ENCODE results near the gene CD276.
"Not testable (repeated sequence)": the region's sequence is repeated elsewhere in the genome, so short reads cannot be mapped to it uniquely, and the experiment has no call there.

Gene CD276

DNA sequence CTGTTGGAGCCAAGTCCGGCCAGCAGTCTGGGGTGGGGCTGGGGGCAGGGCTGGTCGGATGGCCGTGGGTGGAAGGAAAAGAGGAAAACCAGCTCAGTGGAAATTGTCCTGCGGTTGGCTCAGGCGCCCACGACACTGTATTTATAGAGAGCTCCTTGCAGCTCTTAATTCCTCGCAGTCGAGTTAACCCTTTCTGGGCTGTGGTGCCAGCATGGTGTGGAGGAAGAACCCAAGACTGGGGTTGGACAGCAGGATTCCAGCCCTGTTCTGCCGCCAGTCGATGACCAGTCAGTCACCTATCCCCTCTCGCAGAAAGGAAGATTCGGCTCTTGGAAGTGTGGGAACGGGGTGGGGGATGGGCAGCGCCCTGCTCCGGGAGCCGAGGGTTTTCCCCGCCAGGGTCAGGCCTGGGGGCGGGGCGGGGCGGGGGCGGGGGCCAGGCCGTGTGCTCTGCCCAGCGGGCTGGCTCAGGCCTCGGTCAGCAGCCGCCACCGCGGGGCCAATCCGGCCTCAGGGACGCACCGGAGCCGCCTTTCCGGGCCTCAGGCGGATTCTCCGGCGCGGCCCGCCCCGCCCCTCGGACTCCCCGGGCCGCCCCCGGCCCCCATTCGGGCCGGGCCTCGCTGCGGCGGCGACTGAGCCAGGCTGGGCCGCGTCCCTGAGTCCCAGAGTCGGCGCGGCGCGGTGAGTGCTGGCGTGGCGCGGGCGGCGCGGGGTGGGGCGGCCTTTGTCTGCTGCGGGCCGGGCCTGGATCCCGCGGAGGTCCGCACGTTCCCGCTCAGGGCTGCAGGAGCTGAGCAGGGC lies at the start of gene CD276:
CD276 (plus strand) TSS at position 607 of the 804 bp plus-strand sequence. CDS start 15,257 bp downstream, outside the sequence.
- DNase-seq (ENCODE audit: low read depth in 2 of 2, low spot score in 1 of 2): no peak

DNA sequence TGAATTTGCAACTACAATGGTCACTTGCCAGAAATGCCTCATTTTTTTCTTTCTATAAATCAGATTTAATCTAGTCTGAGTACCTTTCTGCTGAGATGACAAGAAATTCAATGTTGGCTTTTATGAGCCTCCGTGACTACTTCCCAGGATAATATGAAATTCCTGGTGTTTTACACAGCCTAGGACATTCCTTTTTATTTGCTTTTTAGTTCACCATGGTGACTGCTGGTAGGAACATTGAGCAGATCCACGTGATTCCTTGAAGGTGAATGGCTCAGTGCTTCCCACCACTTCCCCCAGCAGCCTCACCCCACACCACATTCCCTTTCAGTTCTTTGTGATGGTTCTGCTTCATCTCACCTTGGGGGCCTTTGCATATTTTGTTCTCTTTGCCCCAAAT lies 46.7 kb upstream of the CD276 start:
- DNase-seq (ENCODE audit: low read depth in 2 of 2, low spot score in 1 of 2): no peak

DNA sequence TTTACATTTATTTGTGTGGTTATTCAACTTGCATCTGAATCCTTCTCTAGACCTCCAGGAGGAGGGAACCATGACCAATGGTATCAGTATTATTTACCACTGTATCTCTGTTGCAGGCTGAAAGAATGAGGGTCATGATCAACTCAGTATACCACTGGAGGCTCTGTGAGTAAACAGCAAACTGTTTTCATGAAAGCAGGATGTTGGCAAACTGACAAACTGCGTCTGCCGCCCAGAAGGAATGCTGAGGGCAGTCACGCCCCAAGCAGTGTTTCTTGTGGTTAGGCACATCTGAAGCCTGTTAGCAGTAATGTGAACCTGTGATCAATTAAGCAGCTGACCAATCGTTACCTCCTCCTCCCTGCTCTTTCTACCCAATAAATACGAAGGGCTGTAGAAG lies 44.7 kb upstream of the CD276 start:
- not testable (repeated sequence) for DNase-seq (ENCODE audit: low read depth in 2 of 2, low spot score in 1 of 2)

DNA sequence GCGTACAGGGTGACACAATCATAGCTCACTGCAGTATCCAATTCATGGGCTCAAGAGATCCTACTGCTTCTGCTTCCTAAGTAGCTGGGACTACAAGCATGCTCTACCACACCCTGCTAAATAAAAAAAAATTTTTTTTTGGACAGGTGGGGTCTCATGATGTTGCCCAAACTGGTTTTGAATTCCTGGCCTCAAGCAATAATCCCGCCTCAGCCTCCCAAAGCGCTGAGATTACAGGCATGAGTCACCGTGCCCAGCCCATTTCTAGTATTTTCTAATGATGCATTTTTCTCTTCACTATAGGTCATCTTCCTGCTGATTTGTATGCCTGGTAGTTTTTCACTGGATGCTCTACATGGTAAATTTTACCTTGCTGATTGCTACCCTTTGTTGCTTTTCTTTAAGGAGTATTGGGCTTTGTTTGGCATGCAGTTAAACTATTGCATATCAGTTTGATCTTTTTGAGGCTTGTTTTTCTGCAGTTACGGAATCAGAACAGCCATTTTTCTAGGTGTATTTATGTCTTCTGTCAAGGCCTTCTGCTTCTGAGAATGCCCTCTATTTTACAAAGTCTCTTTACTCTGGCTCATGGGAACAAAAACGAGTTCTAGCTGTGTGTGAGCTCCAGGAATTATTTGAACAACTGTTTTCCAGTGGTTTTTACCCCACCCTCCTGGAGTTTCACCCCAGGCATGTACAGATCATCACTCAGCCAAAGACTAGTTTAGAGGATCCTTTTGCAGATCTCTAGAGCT lies 36.7 kb upstream of the CD276 start:
- no peak for DNase-seq (ENCODE audit: low read depth in 2 of 2, low spot score in 1 of 2)

DNA sequence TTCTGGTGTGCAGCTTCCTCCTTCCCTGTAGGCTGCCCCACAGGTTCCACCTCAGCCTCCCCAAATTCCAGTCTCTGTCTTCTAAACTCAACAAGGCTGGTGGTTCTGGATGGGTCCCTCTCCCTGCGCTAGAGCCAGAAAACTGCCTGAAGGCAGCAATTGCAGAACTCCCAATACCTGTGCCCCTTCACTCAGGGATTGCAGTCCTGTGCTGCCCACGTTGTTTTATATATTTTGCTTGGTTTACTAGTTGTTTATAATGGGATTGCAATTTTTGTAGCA lies 36.2 kb upstream of the CD276 start:
- DNase-seq (ENCODE audit: low read depth in 2 of 2, low spot score in 1 of 2): no peak

DNA sequence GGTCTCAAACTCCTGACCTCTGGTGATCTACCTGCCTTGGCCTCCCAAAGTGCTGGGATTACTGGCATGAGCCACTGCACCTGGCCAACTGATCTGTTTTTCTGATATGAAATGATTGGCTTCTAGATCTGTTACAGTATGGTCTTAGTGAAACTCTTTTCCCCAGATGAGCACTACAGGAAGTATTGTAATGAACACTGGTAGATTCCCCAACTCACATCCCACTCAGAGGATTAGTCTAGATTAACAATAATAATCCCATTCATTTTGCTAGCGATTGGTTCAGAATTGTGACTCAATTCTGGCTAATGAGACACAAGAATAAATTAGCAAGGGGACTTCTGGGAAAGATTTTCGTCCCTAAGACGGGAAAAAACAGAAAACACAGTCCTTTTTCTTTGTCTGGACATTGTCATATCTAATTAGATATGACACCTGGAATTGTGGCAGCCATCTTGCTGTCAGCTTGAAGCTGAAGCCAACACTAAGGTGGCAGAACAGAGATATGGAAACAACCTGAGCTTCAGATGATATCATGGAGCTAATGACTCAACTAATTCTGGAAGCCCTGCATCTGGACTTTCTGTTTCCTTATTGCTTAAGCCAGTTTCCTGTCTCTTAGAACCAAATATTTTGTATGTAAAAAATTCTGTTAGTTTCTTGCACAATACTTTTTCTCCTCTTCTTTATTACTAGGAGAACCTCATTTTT lies 33.6 kb upstream of the CD276 start:
- no peak for DNase-seq (ENCODE audit: low read depth in 2 of 2, low spot score in 1 of 2)

DNA sequence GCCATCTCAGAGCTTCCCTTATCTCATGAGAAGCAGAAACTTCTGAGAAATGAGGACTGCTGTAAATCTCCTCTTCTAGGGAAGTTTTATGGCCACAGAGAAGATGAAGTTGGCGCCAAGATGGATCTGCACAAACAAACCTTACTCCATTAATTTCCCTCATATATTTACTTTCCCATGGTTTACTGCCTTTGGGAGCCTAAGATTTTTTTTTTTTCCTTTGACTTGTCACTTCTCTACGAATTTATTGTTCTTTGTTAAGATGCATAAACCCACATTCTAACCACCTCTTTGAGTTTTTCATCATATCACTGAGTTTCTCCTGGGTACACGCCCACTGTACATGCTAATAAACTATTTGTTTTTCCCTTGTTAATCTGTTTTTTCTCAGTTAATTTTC lies 29.5 kb upstream of the CD276 start:
- DNase-seq (ENCODE audit: low read depth in 2 of 2, low spot score in 1 of 2): no peak

DNA sequence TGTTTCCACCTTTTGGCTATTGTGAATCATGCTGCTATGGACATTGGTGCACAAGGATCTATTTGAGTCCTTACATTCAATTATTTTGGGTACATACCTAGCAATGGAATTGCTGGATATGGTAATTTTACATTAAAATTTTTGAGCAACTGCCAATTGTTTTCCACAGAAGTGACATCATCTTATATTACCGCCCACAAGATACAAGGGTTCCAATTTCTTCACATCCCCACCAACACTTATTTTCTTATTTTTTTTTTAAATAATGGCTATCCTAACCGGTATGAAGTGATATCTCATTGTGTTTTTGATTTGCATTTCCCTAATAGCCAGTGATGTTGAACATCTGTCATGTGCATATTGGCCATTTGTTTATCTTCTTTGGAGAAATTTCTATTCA lies 28.5 kb upstream of the CD276 start:
- DNase-seq (ENCODE audit: low read depth in 2 of 2, low spot score in 1 of 2): no peak

DNA sequence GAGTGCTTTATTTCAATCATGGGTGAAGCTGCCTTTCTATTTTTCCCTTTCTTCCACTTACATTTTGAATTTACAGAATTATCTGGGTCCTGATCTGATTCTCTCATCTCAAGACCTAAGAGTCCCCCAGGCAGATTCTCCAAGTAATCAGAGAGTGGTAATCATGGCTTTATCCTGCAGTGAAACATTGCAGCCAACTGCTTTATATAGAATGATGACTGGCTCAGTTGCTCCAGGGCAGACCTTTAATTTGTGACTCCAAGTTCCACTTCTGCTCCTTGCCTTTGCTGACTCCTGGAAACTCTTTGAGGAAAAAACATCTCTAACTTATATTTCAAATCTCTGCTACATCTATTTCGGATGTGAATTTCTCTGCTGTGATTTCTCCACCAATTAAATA lies 25.5 kb upstream of the CD276 start:
- DNase-seq (ENCODE audit: low read depth in 2 of 2, low spot score in 1 of 2): no peak

DNA sequence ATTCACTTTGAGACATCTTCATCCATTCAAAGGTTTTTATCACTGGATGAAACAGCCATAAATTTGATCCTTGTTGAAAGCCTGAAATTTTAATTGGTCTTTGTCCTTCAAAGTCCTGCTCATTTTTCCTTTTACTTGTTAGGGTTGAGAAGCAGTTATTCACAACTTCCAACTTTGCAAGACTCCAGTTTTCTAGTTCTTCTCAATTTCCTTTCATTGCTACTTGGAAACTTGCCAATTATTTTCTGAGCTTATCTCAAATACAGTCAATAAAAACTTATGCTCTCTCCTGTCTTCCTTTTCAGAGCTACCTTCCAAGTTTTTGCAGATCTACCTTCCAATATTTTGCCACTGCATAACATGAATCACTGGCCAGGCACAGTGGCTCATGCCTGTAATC lies 23.7 kb upstream of the CD276 start:
- no peak for DNase-seq (ENCODE audit: low read depth in 2 of 2, low spot score in 1 of 2)

DNA sequence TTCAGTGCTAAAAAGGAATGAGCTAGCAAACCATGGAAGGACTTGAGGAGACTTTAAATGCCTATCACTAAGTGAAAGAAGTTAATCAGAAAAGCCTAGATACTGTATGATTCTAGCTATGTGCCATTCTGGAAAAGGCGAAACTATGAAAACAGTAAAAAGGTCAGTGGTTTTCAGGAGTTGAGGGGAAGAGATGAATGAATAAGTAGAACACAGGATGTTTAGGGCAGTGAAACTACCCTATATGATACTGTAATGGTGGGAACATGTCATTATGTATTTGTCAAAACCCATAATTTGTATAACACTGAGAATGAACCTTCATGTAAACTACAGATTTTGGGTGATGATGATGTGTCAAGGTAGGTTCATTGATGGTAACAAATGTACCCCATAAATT lies 9.6 kb upstream of the CD276 start:
- DNase-seq (ENCODE audit: low read depth in 2 of 2, low spot score in 1 of 2): no peak

DNA sequence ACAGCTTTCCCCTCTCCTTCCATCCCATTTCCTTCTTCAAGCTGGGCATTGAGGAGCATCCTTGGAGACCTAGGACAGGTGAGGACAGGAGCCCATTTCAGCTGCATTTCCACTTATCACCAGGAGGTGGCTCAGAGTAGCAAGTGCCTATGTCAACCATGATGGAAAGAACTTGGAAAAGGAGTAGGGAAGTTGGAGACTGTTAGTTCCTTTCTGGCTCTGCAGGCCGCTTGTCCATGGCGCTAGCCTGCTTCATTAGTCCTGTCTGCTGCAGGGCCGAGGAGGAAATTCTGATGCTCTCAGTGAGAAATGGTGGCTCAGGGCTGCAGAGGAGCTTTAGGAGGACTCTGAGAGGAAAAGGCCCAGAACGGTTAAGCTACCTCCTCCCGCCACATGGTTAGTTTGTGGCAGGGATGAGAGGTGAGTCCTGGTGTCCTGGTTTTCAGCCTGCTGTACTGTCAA lies 7.0 kb upstream of the CD276 start:
- peak in 1 of 2 donors; percentile 27 for DNase-seq (ENCODE audit: low read depth in 2 of 2, low spot score in 1 of 2)

DNA sequence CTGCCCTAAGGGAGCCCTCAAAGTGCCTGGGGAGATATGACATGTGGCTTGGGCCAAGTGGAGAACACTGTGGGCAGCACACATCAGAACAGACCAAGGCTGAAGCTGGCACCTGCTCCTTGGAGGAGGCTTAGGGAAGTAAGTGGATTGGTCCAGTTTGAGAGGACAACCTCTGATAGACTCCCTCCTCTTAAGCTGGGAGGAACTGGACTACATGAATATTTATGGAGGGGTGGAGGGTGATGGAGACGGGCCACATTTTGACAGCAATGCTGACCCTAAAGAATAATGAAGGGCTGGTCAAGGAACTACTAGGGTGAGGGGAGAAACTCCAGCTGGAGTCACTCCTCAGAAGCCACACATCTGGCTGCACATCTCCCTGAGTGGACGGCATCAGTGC lies 6.5 kb upstream of the CD276 start:
- DNase-seq (ENCODE audit: low read depth in 2 of 2, low spot score in 1 of 2): no peak

DNA sequence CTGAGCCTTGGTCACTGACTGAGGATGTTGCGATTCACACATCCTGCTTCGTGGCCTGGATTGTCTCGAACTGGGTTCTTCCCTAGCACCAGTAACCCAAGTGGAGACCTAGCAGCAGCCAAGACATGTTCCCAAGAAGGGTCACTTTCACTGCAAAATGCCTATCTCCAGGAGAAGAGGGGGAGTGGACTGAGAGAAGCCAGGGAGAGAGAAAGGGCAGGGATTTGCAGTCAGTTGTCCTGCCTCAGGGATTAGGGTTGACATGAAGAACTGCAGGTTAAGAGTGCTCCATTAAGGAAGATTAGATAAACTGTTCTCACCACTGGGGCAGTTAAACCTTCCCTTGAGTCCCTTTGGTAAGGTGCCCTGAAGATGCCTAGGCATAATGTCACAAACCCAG lies 5.7 kb upstream of the CD276 start:
- DNase-seq (ENCODE audit: low read depth in 2 of 2, low spot score in 1 of 2): no peak

DNA sequence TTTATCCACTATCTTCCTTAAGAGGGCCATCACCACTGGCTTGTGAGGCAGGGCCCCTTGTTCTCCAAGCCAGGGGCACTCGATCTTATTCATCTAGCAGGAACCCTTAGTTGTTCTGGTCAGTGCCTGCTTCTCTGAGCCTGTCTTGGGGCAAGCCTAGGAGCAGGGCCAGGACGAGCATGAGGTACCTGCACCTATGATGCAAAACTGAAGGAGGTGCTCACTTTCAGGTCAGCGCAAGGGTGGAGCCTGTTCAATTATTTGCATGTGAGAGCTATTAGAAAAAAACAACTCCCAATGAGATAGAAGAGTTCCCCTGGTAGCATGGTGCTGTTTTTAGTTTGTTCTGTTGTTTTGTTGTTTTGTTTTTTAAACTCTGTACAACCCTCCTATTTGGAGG lies 5.0 kb upstream of the CD276 start:
- DNase-seq (ENCODE audit: low read depth in 2 of 2, low spot score in 1 of 2): no peak

DNA sequence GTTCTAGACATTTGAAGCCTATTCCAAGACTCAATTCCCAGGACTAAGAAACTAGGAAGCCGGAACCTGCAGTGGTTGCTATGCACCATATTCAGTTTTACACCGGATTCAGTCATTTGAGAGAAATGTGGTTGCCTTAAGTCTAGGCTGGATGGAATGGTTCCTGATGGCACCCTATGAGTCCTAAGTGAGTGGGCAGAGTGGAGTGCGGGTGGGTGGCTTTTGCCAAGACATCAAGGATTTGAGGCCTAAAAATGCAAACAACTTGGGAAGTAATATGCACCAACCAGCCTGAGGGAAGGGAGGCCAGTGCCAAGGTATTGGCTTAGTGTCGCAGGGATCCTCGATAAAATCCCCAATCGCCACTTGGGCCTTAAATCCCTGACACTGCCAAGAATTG lies 4.2 kb upstream of the CD276 start:
- no peak for DNase-seq (ENCODE audit: low read depth in 2 of 2, low spot score in 1 of 2)

DNA sequence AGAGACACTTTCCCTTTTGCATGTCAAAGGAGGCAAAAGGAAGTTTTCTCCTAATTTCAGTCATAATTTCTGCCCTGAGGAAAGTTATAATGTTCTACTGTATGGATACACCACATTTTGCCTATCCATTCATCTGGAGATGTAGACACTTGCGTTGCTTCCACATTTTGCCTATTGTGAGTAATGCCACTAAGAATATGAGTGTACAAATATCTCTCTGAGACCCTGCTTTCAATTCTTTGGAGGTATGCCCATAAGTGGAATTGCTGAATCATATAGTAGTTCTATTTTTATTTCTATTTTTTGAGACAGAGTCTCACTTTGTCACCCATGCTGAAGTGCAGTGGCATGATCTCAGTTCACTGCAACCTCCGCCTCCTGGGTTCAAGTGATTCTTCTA lies 3.6 kb upstream of the CD276 start:
- DNase-seq (ENCODE audit: low read depth in 2 of 2, low spot score in 1 of 2): no peak

DNA sequence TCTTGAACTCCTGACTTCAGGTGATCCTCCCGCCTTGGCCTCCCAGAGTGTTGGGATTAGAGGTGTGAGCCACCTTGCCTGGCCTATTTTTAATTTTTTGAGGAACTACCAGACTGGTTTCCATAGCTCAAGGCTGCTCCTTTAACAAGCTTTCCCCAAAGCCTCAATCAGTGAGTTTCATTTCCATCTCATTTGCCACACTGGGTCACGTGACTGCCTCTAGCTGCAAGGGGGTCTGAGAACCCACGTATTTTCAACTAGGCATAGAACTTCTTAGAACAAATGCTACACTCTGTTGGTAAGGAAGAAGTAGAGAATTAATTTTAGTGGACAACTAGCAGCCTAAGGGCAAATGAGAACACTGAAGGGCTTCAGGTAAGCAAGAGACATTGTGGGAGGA lies 3.1 kb upstream of the CD276 start:
- no peak for DNase-seq (ENCODE audit: low read depth in 2 of 2, low spot score in 1 of 2)

DNA sequence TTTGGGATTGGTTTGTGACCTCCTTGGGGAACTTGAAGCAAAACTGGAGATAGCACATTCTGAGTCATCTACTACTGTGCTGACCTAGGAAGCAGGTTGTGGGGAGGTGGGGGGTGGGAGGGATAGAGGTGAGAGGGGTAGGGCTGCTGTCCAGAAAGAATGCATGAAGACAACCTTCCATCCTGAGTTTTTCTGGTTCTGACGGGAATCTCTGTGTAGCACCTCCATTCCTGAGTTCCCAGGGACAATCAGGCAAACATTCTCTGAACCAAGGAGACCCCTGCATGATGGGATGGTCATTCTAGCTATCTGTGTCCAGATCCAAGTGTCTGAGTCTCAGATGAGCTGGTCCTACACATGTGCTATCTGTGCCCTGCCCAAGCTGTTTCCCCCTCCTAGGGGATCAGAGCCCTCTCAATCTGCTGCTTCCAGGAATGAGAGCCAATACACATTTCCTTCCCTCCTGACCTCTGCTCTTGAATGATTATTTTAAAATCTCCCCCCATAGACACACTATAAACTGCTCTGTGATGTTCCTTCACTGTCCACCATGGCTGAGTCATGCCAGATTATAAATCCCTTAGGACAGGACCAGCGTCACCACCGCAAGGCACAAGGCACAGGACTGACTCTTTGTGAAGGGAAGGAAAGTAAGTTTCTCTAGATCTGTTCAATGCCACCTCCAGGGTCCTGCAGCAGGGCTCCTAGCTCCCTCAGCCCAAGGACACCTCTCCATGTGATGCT lies 2.2 kb upstream of the CD276 start:
- DNase-seq (ENCODE audit: low read depth in 2 of 2, low spot score in 1 of 2): no peak

DNA sequence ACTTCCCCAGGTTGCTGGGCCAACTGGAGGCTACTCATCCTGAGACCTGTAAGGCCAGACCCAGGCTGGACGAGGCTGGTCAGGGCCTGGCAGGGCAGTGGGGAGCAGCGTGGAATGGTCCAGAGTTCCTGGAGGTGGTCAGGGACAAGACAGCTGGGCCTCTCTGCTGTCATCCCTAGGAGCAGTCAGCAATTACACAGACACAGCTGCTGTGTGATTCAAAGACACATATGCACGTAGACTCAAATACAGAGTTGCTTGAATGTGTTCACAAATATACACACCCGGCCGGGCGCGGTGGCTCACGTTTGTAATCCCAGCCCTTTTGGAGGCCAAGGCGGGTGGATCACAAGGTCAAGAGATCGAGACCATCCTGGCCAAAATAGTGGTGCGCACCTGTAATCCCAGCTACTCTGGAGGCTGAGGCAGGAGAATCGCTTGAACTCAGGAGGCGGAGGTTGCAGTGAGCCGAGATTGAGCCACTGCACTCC lies 1.5 kb upstream of the CD276 start:
- no peak for DNase-seq (ENCODE audit: low read depth in 2 of 2, low spot score in 1 of 2)

DNA sequence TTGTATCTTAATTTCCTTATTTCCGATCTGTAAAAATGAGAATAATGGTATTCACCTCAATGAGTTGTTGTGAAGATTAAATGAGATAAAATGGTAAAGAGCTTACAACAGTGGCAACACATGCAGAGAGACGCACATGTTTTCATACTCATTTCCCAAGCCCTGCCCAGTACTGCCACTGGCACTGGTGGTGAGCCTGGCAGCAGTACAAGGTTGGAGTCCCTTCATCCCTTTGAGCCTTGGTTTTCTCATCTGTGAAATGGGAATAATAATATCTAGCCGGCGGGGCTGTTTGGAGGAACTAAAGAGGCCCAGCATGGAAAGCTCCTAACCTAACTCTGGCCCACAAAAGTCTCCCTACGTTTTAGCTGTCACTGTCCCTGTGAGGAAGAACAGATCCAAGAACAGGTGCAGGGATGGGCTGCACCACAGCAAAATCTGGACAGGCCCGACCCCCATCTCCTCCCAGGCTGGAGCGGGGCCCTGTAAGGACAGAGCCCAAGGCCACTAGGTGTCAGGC lies 866 bp upstream of the CD276 start:
- DNase-seq (ENCODE audit: low read depth in 2 of 2, low spot score in 1 of 2): no peak

Measured in stimulated activated CD8-positive, alpha-beta memory T cell treated with anti-CD3 and anti-CD28 coated beads, Interleukin-4, amount 100 ng/mL, for 4 hours (primary cell).